HepG2 (cell line): ENCODE data around the gene CHST6. TPM values are rescaled to one million over a fixed set of nuclear protein-coding genes. Genes with fewer than 3 reads are reported as not detected.
A peak's percentile ranks its signal among the peaks of the same experiment; 100 is the strongest.

Experiments used
- EHMT2 ChIP-seq: fragments of 200-600 bp; sonication (generic); IDR thresholded peaks from 2 replicates; pipeline ENCODE4 v1.7.0; 2017; ENCODE audit warnings: antibody characterized with exemption, low read depth, low read length, borderline replicate concordance
- HOMEZ ChIP-seq: IDR thresholded peaks from 2 replicates; pipeline ENCODE4 v1.6.1; 2016; ENCODE audit warnings: low read depth
- LRRFIP1 ChIP-seq: sonication (generic); formaldehyde crosslinking; conservative IDR thresholded peaks from 2 replicates; pipeline ENCODE4 v1.4.0; 2020; ENCODE audit warnings: missing genetic modification reagents
- MAX ChIP-seq: IDR thresholded peaks from 2 replicates; pipeline ENCODE4 v1.6.1; 2012; ENCODE audit warnings: inconsistent platforms
- NR2C2 ChIP-seq: sonication (generic); formaldehyde crosslinking; IDR thresholded peaks from 2 replicates; pipeline ENCODE4 v1.4.0; 2020; ENCODE audit warnings: missing genetic modification reagents, mild to moderate bottlenecking, moderate library complexity, borderline replicate concordance
- SIX4 ChIP-seq: sonication (generic); formaldehyde crosslinking; IDR thresholded peaks from 2 replicates; pipeline ENCODE4 v1.4.0; 2020; ENCODE audit warnings: missing genetic modification reagents
- SP1 ChIP-seq, 2 experiments: fragments of 450-650 bp in 1 of 2; sonication (generic) in 1 of 2; formaldehyde crosslinking in 1 of 2; IDR thresholded peaks; 2 replicates each; pipeline versions ENCODE4 v1.4.0 to v1.6.1; 2016 to 2020; ENCODE audit warnings: missing genetic modification reagents in 1 of 2
- XRCC5 ChIP-seq: fragments of 200-400 bp; formaldehyde crosslinking; optimal IDR thresholded peaks from 2 replicates; pipeline ENCODE3; 2017; ENCODE audit warnings: mild to moderate bottlenecking, low read length
- ZFP91 ChIP-seq: sonication (generic); formaldehyde crosslinking; IDR thresholded peaks from 2 replicates; pipeline ENCODE4 v1.9.0; 2022; ENCODE audit warnings: missing genetic modification reagents, mild to moderate bottlenecking, borderline replicate concordance
- ZNF318 ChIP-seq: sonication (generic); formaldehyde crosslinking; IDR thresholded peaks from 2 replicates; pipeline ENCODE4 v1.4.0; 2020; ENCODE audit warnings: mild to moderate bottlenecking, missing genetic modification reagents
- ZNF350 ChIP-seq: sonication (generic); formaldehyde crosslinking; IDR thresholded peaks from 2 replicates; pipeline ENCODE4 v1.4.0; 2020; ENCODE audit warnings: mild to moderate bottlenecking, low read depth, missing genetic modification reagents, borderline replicate concordance
- ZNF44 ChIP-seq: sonication (generic); formaldehyde crosslinking; IDR thresholded peaks from 2 replicates; pipeline ENCODE4 v1.5.1; 2020; ENCODE audit warnings: mild to moderate bottlenecking, missing genetic modification reagents
- ZNF570 ChIP-seq: sonication (generic); formaldehyde crosslinking; IDR thresholded peaks from 2 replicates; pipeline ENCODE4 v1.4.0; 2020; ENCODE audit warnings: mild to moderate bottlenecking, missing genetic modification reagents, borderline replicate concordance
- polyA plus RNA-seq, 8 experiments: library from polyadenylated mRNA; depleted of rRNA in 3 of 8; stranded (reverse) in 7 of 8; unstranded in 1 of 8; fragments of >200 nt; fragmentation: Illumina TruSeq in 4 of 8; extraction: Trizol in 4 of 8; gene quantifications; 2 replicates each; pipeline versions ENCODE4 v1.2.1 to v1.2.3, GENCODE V29; 2011 to 2016; ENCODE audit warnings: low read depth in 4 of 8, missing spikeins in 1 of 8, mixed read lengths in 1 of 8; ENCODE audit not compliant: insufficient read depth in 1 of 8
- total RNA-seq, 5 experiments: library from RNA; depleted of rRNA; stranded (reverse); fragments of >200 nt; fragmentation: Illumina TruSeq; extraction: Trizol; gene quantifications; 2 replicates each; pipeline ENCODE4 v1.2.3, GENCODE V29; 2016; ENCODE audit warnings: low read depth in 1 of 5

CHST6 gene
- total and polyA plus RNA-seq, 2 of the 13 experiments (the other 11 are each of a cell fraction or from before 2014, with no cell fraction given): 0.18 to 0.91 TPM

- TF ChIP-seq ZNF318 (CRISPR knock-in tag) (peak; percentile 84; the same call in 1 of the 2 replicates), SIX4 (no peak), SP1 (IDR thresholded peaks at IDR 0.05) (no peak), SP1 (CRISPR knock-in tag; IDR thresholded peaks at IDR 0.05) (peak; percentile 74), ZNF570 (CRISPR knock-in tag) (peak; percentile 98), XRCC5 (peak; percentile 70), ZNF350 (CRISPR knock-in tag) (peak; percentile 95), HOMEZ (CRISPR knock-in tag) (peak; percentile 14; the same call in 1 of the 2 replicates), ZNF44 (peak; percentile 93), ZFP91 (peak; percentile 93; the same call in 1 of the 2 replicates), LRRFIP1 (CRISPR knock-in tag) (no peak), EHMT2 (no peak), MAX (peak; percentile 100), NR2C2 (peak; percentile 62)
These were observed 62.2 kb downstream of the CHST6 start, which contains the start of gene CFDP1 (continued) for GRCh38 chr16:75432828-75433731.
